ENCODE results near the gene SERPINB8. TPM values are rescaled to one million over a fixed set of nuclear protein-coding genes. Genes with fewer than 3 reads are reported as not detected.
A peak's percentile ranks its signal among the peaks of the same experiment; 100 is the strongest.

The SERPINB8 gene
- total RNA-seq, 1 donor from 2014 or later, result 4.5 TPM

DNA sequence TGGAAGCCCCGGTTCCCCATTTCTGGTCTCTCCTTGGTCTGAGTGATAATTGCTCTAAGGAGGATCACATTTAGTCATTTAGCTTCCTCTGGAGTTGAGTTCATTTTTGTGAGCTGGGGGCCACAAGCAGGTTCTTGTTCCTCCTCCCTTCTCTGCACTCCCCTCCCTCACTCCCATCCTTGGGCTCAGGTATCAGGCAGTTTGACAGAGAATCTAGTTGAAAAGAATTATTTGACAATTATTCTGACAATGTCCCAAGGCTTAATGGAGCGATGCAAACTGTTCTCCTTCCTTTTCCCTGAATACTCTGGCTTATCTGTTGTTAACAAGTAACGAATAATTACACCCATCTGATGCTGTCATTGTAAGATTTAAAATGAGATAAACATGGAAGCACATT, 61.5 kb downstream of the SERPINB8 start:
- intact Hi-C loops (cut with DNase I), result no loop called here
- no peaks in the 10 kb centered on the region for H3K36me3 ChIP-seq
- no peak for DNase-seq (ENCODE audit: low spot score in 2 of 2)
- no peaks in the 10 kb centered on the region for H3K4me1 ChIP-seq
- H3K27me3 ChIP-seq, result no peaks in the 10 kb centered on the region
- no peak for TF ChIP-seq CTCF (IDR thresholded peaks at IDR 0.05)
- H3K4me3 ChIP-seq, result no peak overlapping the region
- no peak overlapping the region for H3K27ac ChIP-seq
- no peaks in the 10 kb centered on the region for H3K9me3 ChIP-seq

- Histone ChIP-seq H3K27ac (no peak overlapping the region), H3K9me3 (no peaks in the 10 kb centered on the region), H3K4me1 (no peaks in the 10 kb centered on the region), H3K4me3 (no peak overlapping the region), H3K27me3 (no peaks in the 10 kb centered on the region), H3K36me3 (no peaks in the 10 kb centered on the region)
- intact Hi-C loops (cut with DNase I), result no loop called here
- no peak for DNase-seq (ENCODE audit: low spot score in 2 of 2)
- TF ChIP-seq CTCF (IDR thresholded peaks at IDR 0.05), result no peak
Measured at GRCh38 chr18:64032312-64032711, 62.4 kb downstream of the SERPINB8 start.

DNA sequence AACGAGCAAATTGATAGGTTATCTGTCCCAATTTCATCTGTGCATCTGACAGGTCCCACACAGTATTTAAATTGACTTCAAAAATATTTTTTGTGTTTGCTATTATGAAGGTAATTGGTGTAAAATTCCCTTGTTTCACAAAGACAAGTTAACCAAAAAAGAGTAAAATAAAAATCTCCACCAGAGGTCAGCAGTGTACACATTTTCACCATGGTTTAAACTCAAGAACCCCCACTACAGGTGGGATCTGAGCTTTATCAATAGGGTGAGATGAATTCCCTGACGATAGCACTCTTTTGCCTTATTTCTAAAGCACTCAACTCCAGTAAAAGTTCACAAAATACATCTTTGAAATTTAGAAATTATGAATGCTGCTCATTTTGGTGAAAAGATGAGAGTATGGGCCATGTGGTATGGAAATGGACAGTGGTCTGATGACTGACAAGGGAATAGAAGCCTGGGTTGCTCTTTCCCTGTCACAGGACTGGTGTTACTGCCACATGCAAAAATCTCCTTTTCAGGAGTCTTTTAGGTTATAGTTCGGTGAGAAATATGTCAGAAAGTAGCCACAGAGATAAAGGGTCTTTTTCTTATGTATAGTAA, 68.0 kb downstream of the SERPINB8 start:
- intact Hi-C loops (cut with DNase I), result no loop called here
- H3K27me3 ChIP-seq, result no peaks in the 10 kb centered on the region
- no peaks in the 10 kb centered on the region for H3K4me1 ChIP-seq
- no peaks in the 10 kb centered on the region for H3K36me3 ChIP-seq
- TF ChIP-seq CTCF (IDR thresholded peaks at IDR 0.05), result peak in 2 of 3 experiments; percentile 15 to 38
- H3K27ac ChIP-seq, result no peak overlapping the region
- no peak for DNase-seq (ENCODE audit: low spot score in 2 of 2)
- no peak overlapping the region for H3K4me3 ChIP-seq
- H3K9me3 ChIP-seq, result no peaks in the 10 kb centered on the region

Other genes starting within 250 kb of the SERPINB8 start
- gene SERPINB7, start 194.7 kb upstream of the SERPINB8 start, total RNA-seq, result not detected
- not detected for gene SERPINB2, start 82.4 kb upstream of the SERPINB8 start, total RNA-seq
- gene SERPINB10, start 62.1 kb upstream of the SERPINB8 start, total RNA-seq, result not detected
- not detected for gene HMSD, start 20.8 kb upstream of the SERPINB8 start, total RNA-seq
- not detected for gene LINC00305, start 179.0 kb downstream of the SERPINB8 start, total RNA-seq

Data from ascending aorta (tissue), 2 donors.